Fibroblast of the conjunctiva (primary cell): ENCODE data around the gene PNLIP.

ENCODE experiments used
- DNase-seq: peaks from one replicate; pipeline ENCODE4 v3.0.0-alpha.2; 2010; ENCODE audit warnings: low read depth

Gene PNLIP

GRCh38 chr10:116574797-116575196, 29.1 kb downstream of the PNLIP start:
- DNase-seq: no peak

- DNase-seq: no peak
Measured at GRCh38 chr10:116587878-116588591, 42.3 kb downstream of the PNLIP start.

DNA sequence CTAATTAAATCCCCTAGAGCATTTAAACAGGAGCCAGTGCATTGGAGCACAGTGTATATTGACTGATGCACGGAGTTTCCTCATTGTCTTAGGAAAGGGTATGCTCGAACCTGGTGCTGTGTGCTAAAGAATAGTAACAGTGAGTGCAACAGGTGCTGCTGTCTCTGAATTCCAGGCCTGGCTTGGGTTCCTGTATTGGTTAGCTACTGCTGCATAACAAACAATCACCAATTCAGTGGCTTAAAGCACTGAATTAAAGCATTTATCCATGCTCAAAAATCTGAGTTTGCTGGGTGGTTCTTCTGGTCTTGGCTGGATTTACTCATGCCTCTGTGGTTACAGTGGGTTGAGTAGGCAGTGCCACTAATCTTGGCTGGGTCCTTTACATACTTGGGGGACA, 43.3 kb downstream of the PNLIP start:
- no peak for DNase-seq

GRCh38 chr10:116589926-116590325, 44.2 kb downstream of the PNLIP start:
- no peak for DNase-seq

GRCh38 chr10:116590590-116591444, 45.1 kb downstream of the PNLIP start, which contains the start of gene PNLIPRP1:
Gene PNLIPRP1 (plus strand): TSS chr10:116590959. CDS start chr10:116591130, 171 bp downstream.
- no peak for DNase-seq

- no peak for DNase-seq
Measured at GRCh38 chr10:116593139-116593740, 47.5 kb downstream of the PNLIP start.

GRCh38 chr10:116594525-116595035, 48.8 kb downstream of the PNLIP start:
- DNase-seq: no peak

DNA sequence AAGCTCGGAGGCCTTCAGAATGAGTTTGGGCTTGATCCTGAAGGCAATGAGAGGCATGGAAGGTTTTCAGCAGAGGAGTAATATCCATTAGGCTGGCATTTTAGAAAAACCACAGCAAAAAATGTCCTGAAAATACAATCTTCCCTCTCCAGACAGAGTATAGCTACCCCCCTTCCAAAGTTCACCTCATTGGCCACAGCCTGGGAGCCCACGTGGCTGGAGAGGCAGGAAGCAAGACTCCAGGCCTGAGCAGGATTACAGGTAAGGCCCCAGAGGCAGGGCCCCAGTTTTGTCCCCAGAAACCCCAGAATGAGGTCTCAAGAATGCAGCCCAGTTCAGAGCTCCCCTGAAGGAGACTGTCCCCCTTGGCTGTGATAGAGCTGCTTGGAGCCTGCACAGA, 50.3 kb downstream of the PNLIP start:
- no peak for DNase-seq

DNA sequence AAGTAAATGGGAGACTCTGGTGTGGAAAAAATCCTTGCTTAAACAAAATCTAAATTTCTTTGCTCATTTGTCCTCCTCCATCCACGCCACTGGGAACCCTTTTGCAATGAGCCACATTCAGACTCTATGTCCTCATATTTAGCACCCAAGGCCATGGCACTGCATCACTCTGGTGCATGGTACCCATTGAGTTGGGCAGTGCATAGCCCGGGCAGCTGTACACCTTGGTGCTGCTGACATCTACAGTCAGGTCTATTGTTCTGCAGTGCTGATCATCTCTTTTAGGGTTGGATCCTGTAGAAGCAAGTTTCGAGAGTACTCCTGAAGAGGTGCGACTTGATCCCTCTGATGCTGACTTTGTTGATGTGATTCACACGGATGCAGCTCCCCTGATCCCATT, 51.8 kb downstream of the PNLIP start:
- no peak for DNase-seq

GRCh38 chr10:116598329-116598728, 52.6 kb downstream of the PNLIP start:
- DNase-seq: no peak

GRCh38 chr10:116599991-116600390, 54.3 kb downstream of the PNLIP start:
- no peak for DNase-seq

DNA sequence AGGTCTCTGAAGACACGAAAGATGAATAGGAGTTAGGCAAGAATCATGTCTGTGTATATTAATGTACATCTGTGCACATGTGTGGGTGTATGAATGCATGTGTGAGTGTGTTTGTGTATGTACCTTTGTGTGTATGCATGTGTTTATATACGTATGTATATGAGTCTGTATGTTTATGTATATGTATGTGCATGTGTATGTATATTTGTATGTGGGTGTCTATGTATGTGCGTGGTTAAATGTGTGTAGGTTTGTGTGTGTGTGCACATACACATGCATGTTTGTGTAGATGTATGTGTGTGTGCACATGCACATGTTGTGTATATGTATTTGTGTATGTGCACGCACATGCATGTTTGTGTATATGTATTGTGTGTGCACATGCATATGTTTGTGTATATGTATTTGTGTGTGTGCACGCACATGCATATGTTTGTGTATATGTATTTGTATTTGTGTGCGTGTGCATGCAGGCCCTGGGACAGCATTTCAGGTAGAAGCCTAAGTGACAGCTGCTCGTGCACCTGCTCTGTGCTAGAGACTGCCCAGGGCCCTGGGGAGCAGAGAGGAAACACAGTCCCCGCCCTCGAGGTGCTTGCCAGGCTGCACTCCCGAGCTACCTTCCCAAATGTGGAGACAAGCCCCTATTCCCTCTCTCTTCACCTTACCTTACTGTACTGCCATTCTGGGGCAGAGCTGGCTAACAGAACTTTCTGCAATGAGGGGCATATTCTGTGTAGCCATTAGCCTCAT, 57.1 kb downstream of the PNLIP start:
- no peak for DNase-seq

DNA sequence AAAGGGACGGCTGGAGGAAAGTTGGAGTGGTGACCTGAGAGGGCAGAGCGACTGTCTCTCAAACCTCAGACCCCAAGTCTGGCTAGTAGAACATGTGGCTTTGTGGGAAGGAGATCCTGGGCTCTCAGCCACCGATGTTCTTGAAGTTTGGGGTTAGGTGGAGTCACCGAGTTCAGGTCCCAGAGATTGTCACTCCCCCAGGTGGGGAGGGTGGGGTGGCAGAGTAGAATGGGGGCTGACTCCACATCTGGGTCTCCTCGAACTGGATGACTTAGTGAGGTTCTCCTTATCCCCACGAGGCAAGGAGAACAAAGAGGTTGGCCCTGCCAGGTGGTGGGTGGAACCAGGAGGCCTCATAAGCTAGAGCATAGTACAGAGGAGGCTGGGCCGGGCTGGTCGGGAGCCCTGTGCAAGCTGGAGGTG, 60.3 kb downstream of the PNLIP start:
- no peak for DNase-seq

GRCh38 chr10:116607336-116607735, 61.6 kb downstream of the PNLIP start:
- DNase-seq: no peak

GRCh38 chr10:116608686-116609594, 63.2 kb downstream of the PNLIP start:
- DNase-seq: no peak

DNA sequence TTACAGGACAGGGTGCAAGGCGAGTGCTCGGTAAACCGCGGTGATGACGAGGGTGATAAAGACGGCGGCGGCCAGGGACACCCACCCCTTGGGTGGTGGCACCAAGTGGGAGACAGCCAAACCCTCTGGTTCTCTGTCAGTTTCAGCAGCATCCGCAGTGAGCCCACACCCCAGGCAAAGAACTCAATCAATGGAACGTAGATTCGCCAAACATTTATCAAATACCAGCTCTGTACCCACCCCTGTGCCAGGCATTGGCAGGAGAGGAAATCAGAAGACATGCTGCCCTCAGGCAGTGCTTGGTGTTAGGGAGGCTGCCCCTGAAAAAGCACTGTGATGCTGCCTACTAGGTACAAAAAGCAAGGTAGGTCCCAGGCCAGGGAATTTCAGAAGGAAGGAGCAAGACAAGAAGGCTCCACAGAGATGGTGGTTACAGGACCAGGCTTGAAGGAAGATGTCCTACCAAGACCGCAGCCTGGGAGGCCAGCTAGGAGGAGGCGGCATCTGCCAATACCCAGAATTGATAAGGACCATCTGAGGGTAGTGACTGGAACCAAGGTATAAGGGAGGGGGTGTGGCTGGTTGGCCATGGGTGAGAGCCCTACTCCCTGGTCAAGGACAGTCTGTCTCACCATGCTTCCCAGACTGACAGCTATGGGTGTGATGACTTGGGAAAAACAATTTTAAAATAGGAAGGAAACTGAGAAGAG, 64.9 kb downstream of the PNLIP start:
- no peak for DNase-seq

GRCh38 chr10:116611153-116611545, 65.4 kb downstream of the PNLIP start:
- DNase-seq: no peak

GRCh38 chr10:116612107-116612769, 66.5 kb downstream of the PNLIP start:
- DNase-seq: no peak

DNA sequence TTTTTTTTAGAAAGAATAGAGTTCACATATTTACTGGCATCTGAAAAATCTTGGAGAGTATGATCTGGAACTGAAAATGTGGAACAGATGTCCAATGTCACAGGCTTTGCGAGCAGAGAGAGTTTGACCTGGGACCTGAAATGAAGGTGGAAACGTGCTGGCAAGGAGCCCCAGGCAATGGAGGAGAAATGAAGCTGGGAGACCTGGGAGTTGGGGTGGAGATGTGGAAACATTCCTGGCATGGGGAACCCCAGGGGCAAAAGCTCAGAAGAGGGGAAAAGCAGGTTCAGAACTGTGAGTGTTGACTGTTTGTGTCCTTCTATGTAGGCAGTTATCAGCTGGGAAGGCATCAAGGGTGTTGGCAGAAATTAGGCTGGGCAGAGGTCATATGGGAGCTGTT, 67.7 kb downstream of the PNLIP start:
- DNase-seq: no peak

- DNase-seq: no peak
Measured at GRCh38 chr10:116614796-116615195, 69.1 kb downstream of the PNLIP start.
